ENCODE results near the gene VAMP7. TPM values are rescaled to one million over a fixed set of nuclear protein-coding genes. Genes with fewer than 3 reads are reported as not detected.
A peak's percentile ranks its signal among the peaks of the same experiment; 100 is the strongest.

VAMP7 gene
- total and polyA plus RNA-seq, 9 of the 15 experiments (the other 6 are each of a cell fraction or from before 2014, with no cell fraction given), result 38.4 to 100 (median 67.7) TPM

DNA sequence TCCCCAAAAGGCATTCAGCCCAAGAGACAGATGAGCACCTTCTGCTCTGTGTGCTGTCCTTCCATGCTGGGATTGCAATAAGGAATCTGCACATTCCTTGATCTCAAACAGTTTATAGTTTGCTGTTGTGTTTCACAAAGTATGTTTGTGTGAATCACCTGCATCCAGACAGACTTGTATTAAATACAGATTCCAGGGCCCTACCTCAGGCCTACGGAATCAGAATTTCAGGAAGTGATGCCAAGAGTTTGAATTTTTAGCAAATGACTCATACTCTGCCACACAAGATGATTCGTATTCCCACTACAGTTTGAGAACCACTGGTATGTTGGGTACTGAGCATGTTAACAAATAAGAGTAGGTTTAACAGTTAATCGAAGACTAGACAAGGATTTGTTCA, 7.0 kb downstream of the VAMP7 start (continued):
- TF ChIP-seq, protein P1, sequence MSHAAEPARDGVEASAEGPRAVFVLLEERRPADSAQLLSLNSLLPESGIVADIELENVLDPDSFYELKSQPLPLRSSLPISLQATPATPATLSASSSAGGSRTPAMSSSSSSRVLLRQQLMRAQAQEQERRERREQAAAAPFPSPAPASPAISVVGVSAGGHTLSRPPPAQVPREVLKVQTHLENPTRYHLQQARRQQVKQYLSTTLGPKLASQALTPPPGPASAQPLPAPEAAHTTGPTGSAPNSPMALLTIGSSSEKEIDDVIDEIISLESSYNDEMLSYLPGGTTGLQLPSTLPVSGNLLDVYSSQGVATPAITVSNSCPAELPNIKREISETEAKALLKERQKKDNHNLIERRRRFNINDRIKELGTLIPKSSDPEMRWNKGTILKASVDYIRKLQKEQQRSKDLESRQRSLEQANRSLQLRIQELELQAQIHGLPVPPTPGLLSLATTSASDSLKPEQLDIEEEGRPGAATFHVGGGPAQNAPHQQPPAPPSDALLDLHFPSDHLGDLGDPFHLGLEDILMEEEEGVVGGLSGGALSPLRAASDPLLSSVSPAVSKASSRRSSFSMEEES (CRISPR knock-in tag; IDR thresholded peaks at IDR 0.05), result no peak
- peak; percentile 71 for TF ChIP-seq TEAD4 (IDR thresholded peaks at IDR 0.05; ENCODE audit: low read length)
- TF ChIP-seq TEAD4 (CRISPR knock-in tag; IDR thresholded peaks at IDR 0.05; ENCODE audit: borderline replicate concordance), result no peak
- peak; percentile 44; the same call in 1 of the 2 replicates for TF ChIP-seq JUN (IDR thresholded peaks at IDR 0.05; ENCODE audit: borderline replicate concordance, low read depth, low read length)
- no peak for TF ChIP-seq JUN (CRISPR knock-in tag; IDR thresholded peaks at IDR 0.05; ENCODE audit: borderline replicate concordance)
- peak; percentile 61 for TF ChIP-seq NFIC (IDR thresholded peaks at IDR 0.05)
- no peak for TF ChIP-seq PCBP2 (IDR thresholded peaks at IDR 0.05; ENCODE audit: low read depth, low read length, poor library complexity, severe bottlenecking)
- TF ChIP-seq ZNF75A (CRISPR knock-in tag; IDR thresholded peaks at IDR 0.05), result no peak
- TF ChIP-seq FOS (IDR thresholded peaks at IDR 0.05; ENCODE audit: extremely low read depth, insufficient read length), result peak; percentile 37
- no peak for TF ChIP-seq ZNF717 (CRISPR knock-in tag; IDR thresholded peaks at IDR 0.05)
- TF ChIP-seq FOXM1 (IDR thresholded peaks at IDR 0.05; ENCODE audit: low read depth), result no peak
- TF ChIP-seq FOXM1 (CRISPR knock-in tag; IDR thresholded peaks at IDR 0.05; ENCODE audit: low read depth), result no peak
- no peak for TF ChIP-seq POLR2G (IDR thresholded peaks at IDR 0.05; ENCODE audit: low read depth, low read length)
- TF ChIP-seq, protein P2, sequence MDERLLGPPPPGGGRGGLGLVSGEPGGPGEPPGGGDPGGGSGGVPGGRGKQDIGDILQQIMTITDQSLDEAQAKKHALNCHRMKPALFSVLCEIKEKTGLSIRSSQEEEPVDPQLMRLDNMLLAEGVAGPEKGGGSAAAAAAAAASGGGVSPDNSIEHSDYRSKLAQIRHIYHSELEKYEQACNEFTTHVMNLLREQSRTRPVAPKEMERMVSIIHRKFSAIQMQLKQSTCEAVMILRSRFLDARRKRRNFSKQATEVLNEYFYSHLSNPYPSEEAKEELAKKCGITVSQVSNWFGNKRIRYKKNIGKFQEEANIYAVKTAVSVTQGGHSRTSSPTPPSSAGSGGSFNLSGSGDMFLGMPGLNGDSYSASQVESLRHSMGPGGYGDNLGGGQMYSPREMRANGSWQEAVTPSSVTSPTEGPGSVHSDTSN (CRISPR knock-in tag; IDR thresholded peaks at IDR 0.05; ENCODE audit: low read depth), result no peak
- TF ChIP-seq, protein P2 (tag; conservative IDR thresholded peaks at IDR 0.05; ENCODE audit: low read depth), result no peak
- TF ChIP-seq, protein P3, sequence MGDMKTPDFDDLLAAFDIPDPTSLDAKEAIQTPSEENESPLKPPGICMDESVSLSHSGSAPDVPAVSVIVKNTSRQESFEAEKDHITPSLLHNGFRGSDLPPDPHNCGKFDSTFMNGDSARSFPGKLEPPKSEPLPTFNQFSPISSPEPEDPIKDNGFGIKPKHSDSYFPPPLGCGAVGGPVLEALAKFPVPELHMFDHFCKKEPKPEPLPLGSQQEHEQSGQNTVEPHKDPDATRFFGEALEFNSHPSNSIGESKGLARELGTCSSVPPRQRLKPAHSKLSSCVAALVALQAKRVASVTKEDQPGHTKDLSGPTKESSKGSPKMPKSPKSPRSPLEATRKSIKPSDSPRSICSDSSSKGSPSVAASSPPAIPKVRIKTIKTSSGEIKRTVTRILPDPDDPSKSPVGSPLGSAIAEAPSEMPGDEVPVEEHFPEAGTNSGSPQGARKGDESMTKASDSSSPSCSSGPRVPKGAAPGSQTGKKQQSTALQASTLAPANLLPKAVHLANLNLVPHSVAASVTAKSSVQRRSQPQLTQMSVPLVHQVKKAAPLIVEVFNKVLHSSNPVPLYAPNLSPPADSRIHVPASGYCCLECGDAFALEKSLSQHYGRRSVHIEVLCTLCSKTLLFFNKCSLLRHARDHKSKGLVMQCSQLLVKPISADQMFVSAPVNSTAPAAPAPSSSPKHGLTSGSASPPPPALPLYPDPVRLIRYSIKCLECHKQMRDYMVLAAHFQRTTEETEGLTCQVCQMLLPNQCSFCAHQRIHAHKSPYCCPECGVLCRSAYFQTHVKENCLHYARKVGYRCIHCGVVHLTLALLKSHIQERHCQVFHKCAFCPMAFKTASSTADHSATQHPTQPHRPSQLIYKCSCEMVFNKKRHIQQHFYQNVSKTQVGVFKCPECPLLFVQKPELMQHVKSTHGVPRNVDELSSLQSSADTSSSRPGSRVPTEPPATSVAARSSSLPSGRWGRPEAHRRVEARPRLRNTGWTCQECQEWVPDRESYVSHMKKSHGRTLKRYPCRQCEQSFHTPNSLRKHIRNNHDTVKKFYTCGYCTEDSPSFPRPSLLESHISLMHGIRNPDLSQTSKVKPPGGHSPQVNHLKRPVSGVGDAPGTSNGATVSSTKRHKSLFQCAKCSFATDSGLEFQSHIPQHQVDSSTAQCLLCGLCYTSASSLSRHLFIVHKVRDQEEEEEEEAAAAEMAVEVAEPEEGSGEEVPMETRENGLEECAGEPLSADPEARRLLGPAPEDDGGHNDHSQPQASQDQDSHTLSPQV (IDR thresholded peaks at IDR 0.05), result no peak
- no peak for TF ChIP-seq BRD4 (IDR thresholded peaks at IDR 0.05)
- no peak for TF ChIP-seq C11orf30 (IDR thresholded peaks at IDR 0.05; ENCODE audit: low read depth)
- TF ChIP-seq TEAD1 (CRISPR knock-in tag; IDR thresholded peaks at IDR 0.05), result peak; percentile 25 to 72; a peak in 1 of 4 replicates
- TF ChIP-seq FOSL1 (tag; conservative IDR thresholded peaks at IDR 0.05), result peak; percentile 89
- peak; percentile 86 for TF ChIP-seq ETV1 (tag; conservative IDR thresholded peaks at IDR 0.05; ENCODE audit: low read depth)
- TF ChIP-seq SAFB (IDR thresholded peaks at IDR 0.05; ENCODE audit: borderline replicate concordance, low read depth, low read length), result no peak
- TF ChIP-seq ZNF282 (CRISPR knock-in tag; IDR thresholded peaks at IDR 0.05), result no peak
